Measurements from ENCODE around the gene ABO.
"Not testable (repeated sequence)": the region's sequence is repeated elsewhere in the genome, so short reads cannot be mapped to it uniquely, and the experiment has no call there.

ABO gene

DNA sequence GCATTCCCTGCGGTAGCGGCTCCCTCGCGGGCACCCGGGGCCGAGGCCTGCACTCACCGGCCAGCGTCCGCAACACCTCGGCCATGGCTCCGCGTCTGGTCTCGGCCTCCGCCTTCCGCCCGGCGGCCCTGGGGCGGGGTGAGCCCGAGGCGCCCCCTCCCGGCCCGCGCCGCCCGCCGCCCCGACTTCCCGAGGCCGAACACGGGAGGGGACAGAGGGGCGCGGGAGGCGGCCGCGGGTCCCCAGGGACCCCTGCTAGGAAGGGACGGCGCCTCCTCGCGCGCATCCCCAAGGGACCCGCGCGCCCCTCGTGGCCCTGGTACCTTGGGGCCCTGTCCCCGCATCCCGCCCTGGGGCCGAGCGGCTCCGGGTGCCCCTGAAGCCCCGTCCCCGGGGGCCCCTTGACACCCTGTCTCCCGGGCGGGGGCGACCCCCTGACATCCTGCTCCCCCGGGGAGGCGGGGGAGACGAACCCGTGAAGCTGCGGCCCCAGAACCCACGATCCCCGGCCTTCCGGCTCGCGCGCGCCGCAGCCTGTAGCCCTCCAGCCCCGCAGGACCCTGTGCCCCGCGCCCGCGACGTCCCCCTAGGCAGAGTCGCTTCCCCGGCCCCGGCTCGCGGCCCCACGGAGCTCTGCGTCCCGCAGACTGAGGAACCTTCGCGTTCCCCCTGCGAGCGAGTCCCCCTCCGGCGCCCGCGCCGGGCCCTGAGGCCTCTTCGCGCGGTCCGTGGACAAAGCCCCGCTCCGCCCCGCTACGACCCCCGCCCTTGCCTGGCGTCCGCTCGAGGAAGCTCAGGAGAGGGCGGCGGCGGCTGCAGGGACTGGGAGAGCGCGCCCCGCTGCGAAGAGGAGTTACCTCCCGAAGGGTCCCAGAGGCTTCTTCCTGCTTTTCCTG lies at the start of gene ABO:
Gene ABO, minus strand, starts transcription at position 97 of the 896 bp plus-strand sequence.
- no peak for DNase-seq

DNA sequence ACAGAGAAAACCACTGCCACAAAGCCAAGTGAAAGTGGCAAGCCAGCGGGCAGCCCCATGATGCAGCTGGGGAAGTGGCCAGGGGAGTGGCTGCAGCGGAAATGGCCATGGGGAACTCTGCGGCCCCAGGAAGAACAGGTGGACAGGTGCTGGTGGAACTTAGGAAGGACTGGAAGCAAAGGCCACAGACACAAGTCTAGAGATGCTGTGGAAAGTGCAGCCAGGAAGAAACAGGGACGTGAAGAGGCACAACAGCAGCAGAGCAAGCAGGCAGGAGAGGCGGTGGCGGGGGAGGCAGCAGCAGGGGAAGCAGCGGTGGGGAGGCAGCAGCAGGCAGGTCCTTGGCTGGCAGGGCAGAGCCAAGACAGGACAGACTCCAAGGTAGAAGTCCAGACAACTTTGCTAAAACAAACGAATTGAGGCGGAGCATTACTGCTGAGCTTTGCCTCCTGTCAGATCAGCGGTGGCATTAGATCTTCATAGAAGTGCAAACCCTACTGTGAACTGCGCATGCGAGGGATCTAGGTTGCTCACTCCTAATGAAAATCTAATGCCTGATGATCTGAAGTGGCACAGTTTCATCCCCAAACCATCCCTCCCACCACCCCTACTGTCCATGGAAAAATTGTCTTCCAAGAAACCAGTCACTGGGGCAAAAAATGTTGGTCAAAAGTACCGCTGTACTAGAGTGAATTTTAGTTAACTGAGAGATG lies 49.1 kb upstream of the ABO start:
- DNase-seq = no peak

DNA sequence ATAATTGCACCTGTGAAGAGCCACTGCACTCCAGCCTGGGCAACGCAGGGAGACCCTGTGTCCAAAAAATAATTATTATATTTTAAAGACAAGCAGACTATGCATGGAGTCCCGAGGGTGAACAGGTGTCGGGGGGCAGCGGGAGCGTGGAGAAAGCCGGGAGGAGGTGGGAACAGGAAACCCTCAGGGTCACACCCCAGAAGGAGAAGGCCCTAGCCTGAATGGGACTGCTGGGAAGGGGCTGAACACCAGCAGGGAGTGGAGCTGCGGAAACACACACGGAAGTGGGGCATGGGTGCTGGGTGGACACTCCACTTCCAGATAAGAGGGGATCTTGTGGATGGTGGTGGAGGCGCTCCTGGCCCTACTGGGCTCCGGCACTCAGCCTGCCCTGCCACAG lies 48.2 kb upstream of the ABO start:
- no peak for DNase-seq

DNA sequence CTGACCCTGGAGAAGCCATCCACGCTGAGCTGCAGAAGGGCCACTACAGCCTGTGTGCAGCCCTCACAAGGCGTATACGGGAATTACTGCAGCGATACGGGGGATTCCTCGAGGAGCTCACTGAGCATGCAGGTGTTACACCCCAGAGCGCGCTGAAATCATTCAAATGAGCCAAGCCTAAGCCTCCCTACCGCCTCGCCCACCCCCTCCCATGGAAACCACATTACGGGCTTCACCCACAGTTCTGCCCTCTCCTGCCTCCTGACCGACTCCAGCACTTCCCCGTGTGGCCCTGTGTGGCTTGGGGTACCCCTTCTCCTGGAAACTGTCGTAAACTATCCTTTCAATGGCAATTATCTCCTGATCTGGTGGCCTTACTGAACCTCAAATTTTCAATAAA lies 47.7 kb upstream of the ABO start:
- DNase-seq = no peak

DNA sequence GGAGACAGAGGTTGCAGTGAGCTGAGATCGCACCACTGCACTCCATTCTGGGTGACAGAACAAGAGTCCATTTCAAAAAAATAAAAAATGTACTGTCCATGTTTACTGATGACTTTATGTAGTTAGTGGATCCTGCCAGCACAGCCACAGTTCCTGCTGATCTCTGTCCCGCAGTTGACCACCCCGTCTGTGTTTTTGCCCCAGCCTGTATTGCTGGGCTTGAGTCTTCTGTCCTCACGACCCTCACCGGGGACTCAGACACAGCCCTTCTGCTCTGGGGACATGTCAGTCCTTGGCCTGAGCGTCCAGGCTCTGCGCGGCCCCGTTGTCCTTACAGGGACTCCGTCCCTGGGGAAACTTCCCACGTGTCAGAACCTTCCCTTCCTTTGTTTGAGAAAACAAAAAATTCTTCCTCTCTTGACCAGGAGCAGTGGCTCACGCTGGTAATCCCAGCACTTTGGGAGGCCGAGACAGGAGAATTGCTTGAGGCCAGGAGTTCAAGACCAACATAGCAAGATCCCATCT lies 46.5 kb upstream of the ABO start:
- DNase-seq = no peak

DNA sequence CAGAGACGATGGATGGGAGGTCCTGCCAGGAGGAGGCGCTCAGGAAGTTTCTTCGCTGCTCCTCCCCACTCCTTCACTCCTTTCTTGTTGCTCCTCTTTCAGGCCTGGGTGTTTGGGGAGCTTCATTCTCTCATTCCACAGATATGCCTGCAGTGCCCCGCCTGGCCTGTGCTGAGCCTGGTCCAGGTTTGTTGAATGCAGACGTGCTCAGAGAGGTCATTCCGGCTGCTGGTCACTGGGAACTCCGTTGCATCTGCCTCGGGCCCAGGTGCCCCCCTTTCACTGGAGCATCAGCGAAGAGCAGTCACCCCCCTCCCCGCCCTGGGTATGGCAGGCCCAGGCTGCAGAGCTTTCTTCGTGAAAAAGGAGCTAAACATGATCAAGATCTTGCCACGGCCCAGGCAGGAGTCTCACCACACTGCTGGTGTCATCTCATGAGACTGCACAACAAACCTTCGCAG lies 45.5 kb upstream of the ABO start:
- DNase-seq = no peak

DNA sequence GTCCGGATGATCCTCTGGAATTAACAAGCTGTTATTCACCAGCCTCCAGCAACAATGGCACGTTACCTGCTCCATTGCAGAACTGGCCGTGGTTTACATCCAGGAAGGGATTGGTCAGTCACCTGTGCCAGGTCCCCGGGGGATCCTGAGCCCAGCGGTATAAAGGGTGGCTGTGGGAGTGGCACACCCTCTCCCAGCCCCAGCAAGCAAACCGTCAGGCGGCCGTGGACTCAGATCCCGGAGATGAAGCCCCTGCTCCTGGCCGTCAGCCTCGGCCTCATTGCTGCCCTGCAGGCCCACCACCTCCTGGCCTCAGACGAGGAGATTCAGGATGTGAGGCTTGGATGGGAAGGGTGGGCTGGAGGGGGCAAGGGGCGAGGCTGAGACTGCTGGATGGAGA lies 42.5 kb upstream of the ABO start:
- not testable (repeated sequence) for DNase-seq

DNA sequence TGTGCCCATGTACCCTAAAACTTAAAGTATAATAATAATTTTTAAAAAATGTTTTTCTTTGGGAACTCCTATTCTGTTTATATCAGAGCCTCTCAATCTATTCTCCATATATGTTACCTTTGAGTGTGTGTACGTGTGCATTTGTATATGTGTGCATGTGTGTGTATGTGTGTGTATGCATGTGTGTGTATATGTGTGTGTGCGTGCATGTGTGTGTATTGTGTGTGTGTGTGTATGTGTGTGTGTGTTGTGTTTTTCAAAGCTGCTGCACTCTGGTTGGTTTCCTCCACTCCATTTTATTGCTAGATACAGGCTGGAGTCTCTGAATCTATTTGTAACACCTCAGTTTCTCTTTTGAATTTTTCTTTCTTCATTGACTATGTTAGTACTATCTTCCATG lies 41.0 kb upstream of the ABO start:
- no peak for DNase-seq

DNA sequence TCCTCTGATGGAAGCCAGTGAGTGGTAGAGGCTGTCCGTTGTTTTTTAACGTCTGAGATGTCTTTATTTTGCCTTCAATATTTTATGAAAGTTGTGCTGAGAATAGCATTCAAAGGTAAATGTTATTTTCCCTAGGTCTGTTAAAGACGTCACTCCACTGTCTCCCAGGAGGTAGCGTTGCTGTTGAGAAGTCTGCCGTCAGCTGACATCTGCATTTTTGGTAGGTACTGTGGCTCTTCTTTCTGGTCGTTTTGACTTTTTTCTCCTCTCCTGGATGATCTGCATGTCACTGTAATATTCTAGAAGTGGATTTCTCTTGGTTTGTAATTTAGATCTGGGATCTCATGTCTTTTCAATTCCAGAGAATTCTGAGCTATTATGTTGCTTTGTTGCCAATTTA lies 34.6 kb upstream of the ABO start:
- DNase-seq = no peak

DNA sequence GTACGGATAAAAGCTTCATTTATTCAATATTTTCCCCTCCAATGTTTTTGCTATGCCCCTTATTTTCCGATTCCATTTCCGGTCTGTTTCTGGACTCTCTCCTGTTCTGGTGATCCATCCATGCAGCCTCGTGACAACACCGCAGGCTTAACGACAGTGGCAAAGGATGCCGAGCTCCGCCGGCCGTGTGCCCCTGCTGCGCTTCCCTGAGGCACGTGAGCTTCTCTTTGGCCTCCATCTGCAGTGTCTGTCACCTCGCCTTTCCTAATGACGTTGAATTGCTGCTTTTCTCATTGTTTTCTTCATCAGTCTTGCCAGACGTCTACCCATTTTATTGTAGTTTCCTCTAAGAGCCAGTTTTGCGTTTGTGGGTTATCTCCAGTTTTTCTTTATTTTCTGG lies 32.3 kb upstream of the ABO start:
- no peak for DNase-seq

DNA sequence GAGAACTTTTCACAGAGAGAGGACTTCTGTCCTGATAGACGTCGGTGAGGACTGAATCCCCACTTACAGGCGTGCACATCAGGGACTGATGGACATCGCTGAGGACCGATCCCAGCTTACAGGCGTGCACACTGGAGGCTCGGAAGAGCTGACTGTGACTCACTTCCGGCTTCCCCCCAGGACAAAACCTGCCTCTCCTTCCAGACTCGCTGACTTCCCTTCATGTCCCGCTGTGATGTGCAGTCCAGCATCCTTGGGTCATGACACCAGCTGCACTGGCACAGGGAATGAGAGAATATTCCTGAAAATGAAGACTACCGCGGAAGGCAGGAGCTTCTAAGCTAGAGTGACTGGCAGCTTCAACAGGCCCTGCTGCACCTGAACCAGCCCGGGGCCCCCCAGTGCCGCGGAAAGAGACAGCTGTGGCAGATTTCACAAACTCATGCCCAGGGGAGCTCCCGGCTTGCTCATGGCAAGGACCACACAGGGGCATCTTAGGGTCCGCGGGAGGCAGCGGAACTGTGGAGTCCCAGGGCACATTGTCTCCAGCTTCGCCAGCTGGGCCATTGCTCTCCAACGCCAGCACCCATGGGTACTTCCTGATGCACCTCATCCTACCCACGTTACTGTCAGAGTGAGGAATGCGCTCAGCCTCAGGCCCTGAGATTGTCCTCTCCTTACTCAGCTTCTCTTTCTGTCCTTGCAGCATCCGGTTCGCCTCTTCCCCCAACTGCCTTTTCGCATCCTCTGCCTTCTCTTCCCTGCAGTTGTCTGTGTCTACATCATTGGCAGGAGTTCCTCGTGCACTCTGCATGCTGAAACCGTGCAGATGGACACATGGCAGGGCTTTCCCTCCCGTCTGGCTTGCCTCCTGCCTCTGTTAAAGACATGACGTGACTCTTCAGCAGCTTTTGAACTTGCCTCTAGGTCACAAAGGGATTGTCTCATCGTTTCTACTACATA lies 31.5 kb upstream of the ABO start:
- no peak for DNase-seq

DNA sequence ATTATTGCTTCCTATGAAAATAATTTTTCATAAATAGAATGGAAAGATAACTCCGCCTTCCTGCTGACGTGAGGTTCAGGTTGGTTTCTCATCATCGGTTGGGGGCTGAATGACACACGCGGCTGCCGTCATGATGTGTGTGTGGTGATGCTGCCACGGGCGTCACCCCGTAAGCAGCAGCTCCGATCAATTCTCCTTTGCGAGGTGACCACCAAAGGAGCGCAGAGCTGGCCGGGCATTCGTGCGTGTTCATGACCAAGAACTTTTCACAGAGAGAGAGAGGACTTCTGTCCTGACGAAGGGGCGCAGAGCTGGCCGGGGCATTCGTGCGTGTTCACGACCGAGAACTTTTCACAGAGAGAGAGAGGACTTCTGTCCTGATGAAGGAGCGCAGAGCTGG lies 30.7 kb upstream of the ABO start:
- no peak for DNase-seq

DNA sequence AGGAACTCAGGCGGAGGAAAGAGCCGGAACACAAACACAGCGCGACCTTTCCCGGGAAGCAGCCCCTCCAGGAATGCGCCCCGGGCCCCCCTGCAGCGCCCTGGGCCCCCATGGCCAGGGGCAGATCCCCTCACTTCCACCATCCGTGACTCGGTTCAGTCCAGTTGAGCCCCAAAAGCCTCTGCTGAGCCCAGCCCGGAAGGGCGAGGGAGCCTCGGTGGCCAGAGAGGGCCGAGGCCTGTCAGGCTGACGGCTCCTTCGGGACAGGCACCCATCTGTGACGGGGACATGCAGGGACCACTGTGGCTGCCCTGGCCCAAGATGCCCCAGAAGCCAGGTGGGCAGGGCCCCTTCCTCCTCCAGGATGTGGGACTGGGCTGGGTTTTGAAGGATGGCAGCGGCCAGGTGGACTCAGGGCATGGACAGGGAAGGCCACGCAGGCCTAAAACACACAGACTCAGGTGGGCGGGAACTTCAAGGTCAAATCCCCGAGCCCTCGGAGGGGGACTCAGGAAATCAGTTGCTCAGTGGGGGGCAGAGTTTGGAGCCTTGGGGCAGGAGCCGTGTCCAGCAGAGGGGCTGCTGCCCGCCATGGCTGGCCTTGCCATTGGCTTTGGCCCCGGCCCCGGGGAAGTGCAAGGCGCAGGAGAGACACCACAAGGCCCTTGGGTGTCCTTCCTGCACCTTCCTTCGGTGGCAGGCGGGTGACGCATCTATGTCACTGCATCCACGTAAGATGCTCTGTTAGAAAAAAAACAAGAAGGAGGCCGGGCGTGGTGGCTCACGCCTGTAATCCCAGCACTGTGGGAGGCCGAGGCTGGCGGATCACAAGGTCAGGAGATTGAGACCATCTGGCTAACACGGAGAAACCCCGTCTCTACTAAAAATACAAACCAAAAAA lies 29.7 kb upstream of the ABO start:
- no peak for DNase-seq

DNA sequence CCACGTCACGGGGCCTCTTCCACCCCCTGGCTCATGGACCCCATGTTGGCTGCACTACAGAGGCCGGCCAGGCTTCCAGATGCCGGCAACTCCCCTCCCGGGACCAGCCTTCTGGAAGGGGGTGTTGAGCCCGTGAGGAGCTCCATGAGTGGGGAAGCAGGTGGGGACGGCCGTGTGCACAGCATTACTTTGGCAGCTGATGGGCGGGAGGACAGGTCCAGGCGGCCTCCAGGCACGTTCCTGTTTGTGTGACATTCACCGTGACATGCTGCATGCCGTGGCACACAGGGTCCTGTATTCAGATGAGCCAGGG lies 29.1 kb upstream of the ABO start:
- DNase-seq = no peak

DNA sequence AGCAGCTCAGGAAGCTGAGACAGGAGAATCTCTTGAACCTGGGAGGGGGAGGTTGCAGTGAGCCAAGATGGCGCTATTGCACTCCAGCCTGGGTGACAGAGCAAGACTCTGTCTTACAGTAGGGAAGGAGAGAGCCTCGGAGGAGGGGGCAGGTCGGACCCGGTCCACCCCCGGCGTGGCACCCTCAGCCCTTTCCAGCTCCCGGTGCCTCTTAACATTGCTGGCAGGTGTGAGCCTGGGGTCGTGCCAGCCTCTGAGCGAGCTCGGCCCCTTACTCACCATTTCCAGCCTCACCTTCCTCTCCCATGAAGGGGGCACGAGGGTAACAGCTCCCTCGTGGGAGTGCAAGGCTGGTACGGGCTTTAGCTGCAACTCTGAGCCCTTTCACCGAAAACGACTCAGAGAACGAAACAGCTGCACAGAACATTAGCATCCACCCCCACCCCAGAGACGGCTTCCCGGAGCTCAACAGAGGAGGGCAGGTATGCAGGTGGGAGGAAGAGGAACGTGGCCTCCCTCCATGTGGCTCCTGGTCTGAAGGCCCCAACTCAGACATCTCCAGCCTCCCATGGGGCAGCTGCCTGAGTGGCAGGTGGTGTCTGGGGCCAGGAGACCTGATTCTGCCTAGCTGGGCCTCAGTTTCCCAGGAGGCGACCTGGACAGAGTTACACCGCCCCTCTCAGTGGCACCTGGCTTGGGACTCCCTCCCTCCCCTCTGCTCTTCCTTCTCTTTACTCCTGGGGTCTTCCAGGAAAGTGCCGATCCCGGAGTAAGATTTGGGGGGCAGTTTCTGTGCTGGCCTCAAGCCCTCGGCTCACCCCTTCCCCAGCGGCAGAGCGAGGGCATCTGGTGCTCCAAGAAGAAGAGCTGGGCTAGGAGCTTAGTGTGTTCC lies 28.5 kb upstream of the ABO start:
- DNase-seq = no peak

DNA sequence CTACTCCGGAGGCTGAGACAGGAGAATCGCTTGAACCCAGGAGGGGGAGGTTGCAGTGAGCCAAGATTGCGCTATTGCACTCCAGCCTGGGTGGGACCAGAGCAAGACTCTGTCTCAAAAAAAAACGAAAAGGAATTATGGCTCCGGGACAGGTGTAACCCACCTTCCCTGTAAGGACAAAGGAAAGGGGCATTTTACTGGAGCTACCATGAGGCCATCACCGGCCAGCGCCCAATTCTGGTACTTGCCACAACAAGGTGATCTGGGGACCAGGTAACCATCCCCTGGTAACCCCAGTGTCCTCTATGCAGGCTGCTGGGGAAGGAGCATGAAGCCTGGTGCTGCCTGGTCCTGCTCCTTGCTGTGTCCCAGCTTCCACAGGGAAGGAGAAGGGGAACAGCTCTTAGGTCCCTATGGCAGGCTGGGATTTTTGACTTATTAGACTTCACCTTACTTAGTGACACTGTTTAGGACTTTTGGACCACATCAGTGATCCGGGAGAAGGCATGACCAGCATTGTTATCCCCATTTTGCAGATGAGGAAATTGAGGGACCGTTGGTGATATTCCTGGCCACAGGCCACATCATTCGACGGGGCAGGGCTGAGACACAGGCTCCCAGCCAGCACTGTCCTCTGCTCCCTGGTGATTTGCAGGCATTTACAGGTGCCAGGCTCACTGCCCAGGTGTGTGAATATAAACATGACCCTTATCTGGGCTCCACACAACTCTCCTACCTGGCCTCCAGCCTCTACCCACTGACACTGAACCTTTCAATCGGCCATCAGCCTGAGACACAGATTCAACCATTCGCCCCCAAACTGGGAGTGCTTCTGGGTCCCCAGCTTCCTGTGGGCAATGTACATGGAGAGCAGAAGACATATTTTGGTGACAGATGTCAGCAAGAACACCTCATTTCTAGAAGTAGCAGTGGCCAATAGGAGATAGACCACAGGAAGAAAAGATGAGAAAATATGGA lies 26.5 kb upstream of the ABO start:
- no peak for DNase-seq

DNA sequence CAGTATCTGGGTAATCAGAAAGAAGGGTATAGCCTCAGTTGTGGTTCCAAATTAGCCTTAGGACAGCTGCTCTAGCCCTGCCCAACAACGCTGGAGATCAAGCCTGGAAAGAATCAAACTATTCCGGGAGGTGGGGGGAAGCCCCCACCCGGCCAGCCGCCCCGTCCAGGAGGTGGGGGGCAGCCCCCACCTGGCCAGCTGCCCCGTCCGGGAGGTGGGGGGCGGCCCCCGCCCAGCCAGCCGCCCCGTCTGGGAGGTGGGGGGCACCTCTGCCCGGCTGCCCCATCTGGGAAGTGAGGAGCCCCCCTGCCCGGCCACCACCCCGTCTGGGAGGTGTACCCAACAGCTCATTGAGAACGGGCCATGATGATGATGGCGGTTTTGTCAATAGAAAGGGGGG lies 25.0 kb upstream of the ABO start:
- not testable (repeated sequence) for DNase-seq

DNA sequence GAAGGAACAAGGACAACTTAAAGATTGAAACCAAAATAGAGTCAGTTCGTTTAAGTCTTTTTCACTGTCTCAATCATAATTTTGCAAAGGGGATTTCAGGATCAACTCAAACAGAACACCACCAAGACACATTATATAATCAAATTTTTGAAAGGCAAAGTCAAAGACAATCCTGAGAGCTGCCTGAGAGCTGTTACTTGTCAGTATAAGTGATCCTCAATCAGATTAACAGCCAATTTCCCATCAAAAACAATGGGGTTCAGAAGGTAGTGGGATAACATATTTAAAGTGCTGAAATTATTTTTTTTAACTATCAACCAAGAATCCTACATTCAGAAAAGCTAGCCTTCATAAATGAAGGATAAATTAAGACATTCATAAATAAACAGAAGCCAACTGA lies 19.3 kb upstream of the ABO start:
- DNase-seq = no peak

DNA sequence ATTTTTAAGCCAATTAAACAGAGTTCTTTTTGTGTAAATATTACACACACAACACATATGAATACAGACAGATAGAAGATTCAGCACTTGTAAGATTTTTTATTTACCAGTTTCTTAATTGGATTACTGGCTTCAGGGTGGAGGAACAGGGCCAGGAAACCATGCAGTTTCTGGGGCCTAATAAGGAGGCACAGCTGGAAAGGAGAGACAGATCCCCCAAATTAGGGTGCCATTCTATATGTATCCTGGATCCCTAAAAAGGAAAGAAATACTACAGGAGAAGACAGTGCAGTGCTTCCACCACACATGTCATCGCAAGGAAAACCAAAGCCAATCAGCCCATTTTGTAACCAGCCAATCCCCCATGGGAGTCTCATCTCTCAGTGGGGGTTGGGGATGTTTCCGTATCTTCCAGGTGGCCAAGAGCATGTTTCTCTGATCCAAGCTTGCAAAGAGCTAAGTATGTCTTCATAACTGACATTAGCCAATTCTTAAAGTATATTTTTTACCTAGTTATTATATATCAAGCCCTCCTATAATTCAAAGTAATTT lies 15.8 kb upstream of the ABO start:
- DNase-seq = no peak

Data from CD4-positive, alpha-beta T cell treated with Interferon alpha-2 for 1 hour (primary cell).